GM12878 (cell line): ENCODE data around the gene CACNA2D3. TPM values are rescaled to one million over a fixed set of nuclear protein-coding genes. Genes with fewer than 3 reads are reported as not detected.

Source experiments
- ATAC-seq: fragments of 200-7000 bp; cut with Tn5 transposase; 3 replicates; pipeline ENCODE4 v1.9.1; 2020; ENCODE audit warnings: mild to moderate bottlenecking, moderate library complexity
- BruUV-seq: library from RNA; stranded (reverse); fragments of 400-500 nt; replicated peaks from 2 replicates; lab custom pipeline; 2021; lab: Mats Ljungman, UMichigan
- CTCF ChIA-PET: fragments of 300-600 bp; sonication (Branson Sonifier 250); formaldehyde crosslinking; extraction: SDS; loops from one replicate; lab custom pipeline; 2021; ENCODE audit warnings: inconsistent platforms; lab: Yijun Ruan, JAX
- POLR2A ChIA-PET: fragments of 350-600 bp; formaldehyde crosslinking; extraction: SDS; loops from one replicate; lab custom pipeline; 2021; ENCODE audit warnings: inconsistent platforms; lab: Charles Lee
- RAD21 ChIA-PET: fragments of 300-600 bp; sonication (Branson Sonifier 250); formaldehyde crosslinking; loops from one replicate; lab custom pipeline; 2023; ENCODE audit warnings: antibody characterized with exemption; ENCODE audit not compliant: unreplicated experiment; lab: Charles Lee
- SMC1A ChIA-PET: fragments of 300-600 bp; sonication (Branson Sonifier 250); formaldehyde crosslinking; loops from one replicate; lab custom pipeline; 2023; ENCODE audit not compliant: unreplicated experiment, uncharacterized antibody; lab: Charles Lee
- DNase-seq: peaks from one replicate; pipeline ENCODE4 v3.0.0-alpha.2; 2011; ENCODE audit warnings: low read depth, low spot score
- FAIRE-seq: peaks from 3 replicates; lab custom pipeline; 2011; peaks lifted over from hg19 to GRCh38; lab: Jason Lieb, UNC
- H2AFZ ChIP-seq: 2 replicates; pipeline ENCODE4 v1.6.0; 2011; ENCODE audit warnings: low read depth, low read length, control low read depth; ENCODE audit not compliant: control insufficient read depth
- H3K27ac ChIP-seq: 2 replicates; pipeline ENCODE4 v1.5.1; 2011; ENCODE audit warnings: control low read depth; ENCODE audit not compliant: control insufficient read depth, insufficient read depth
- H3K27me3 ChIP-seq, 2 experiments: replicated peaks in 1 of 2; 2 replicates each; pipeline versions ENCODE4 v1.6.0 to v1.6.1; 2011; ENCODE audit warnings: low read length in 1 of 2; ENCODE audit not compliant: control insufficient read depth in 2 of 2, insufficient read depth in 2 of 2
- H3K36me3 ChIP-seq, 2 experiments: 2 replicates each; pipeline ENCODE4 v1.5.1; 2011; ENCODE audit warnings: low read length in 1 of 2; ENCODE audit not compliant: control insufficient read depth in 2 of 2, insufficient read depth in 2 of 2
- H3K4me1 ChIP-seq: 2 replicates; pipeline ENCODE4 v1.6.1; 2011; ENCODE audit warnings: mild to moderate bottlenecking, low read length, moderate library complexity, mixed read lengths; ENCODE audit not compliant: control insufficient read depth, insufficient read depth
- H3K4me2 ChIP-seq: 2 replicates; pipeline ENCODE4 v1.6.0; 2011; ENCODE audit warnings: control low read depth; ENCODE audit not compliant: control insufficient read depth, insufficient read depth
- H3K4me3 ChIP-seq: fragments of 200-600 bp; sonication (generic); 2 replicates; pipeline ENCODE4 v1.5.1; 2016
- H3K79me2 ChIP-seq: 2 replicates; pipeline ENCODE4 v1.6.0; 2011; ENCODE audit warnings: low read length; ENCODE audit not compliant: control insufficient read depth, insufficient read depth
- H3K9ac ChIP-seq: 2 replicates; pipeline ENCODE4 v1.8.0; 2011; ENCODE audit warnings: low read length, control low read depth, mixed read lengths; ENCODE audit not compliant: control insufficient read depth, insufficient read depth
- H3K9me3 ChIP-seq: replicated peaks from 3 replicates; pipeline ENCODE4 v1.5.1; 2011; ENCODE audit warnings: mild to moderate bottlenecking, low read length; ENCODE audit not compliant: control insufficient read depth, insufficient read depth
- H4K20me1 ChIP-seq: 2 replicates; pipeline ENCODE4 v1.6.0; 2011; ENCODE audit not compliant: control insufficient read depth, insufficient read depth
- ATF7 ChIP-seq: fragments of 450-650 bp; IDR thresholded peaks from 2 replicates; pipeline ENCODE4 v1.6.1; 2016; ENCODE audit warnings: low read depth, mild to moderate bottlenecking
- BCL3 ChIP-seq: IDR thresholded peaks from 2 replicates; pipeline ENCODE4 v1.6.1; 2011; ENCODE audit warnings: borderline replicate concordance, low read depth, mild to moderate bottlenecking, moderate library complexity, low read length; ENCODE audit not compliant: insufficient read depth, poor library complexity, severe bottlenecking
- BMI1 ChIP-seq: fragments of 450-650 bp; IDR thresholded peaks from 2 replicates; pipeline ENCODE4 v1.6.1; 2016; ENCODE audit warnings: mild to moderate bottlenecking, moderate library complexity, borderline replicate concordance
- CHD4 ChIP-seq: fragments of 200-600 bp; sonication (generic); IDR thresholded peaks from 2 replicates; pipeline ENCODE4 v1.6.1; 2016; ENCODE audit warnings: mild to moderate bottlenecking
- ELK1 ChIP-seq: IDR thresholded peaks from 2 replicates; pipeline ENCODE4 v1.6.1; 2012; ENCODE audit warnings: low read depth, low read length, improper control_type of control experiment
- FOS ChIP-seq: IDR thresholded peaks from 3 replicates; pipeline ENCODE4 v1.6.1; 2011; ENCODE audit warnings: borderline replicate concordance; ENCODE audit not compliant: insufficient read length; ENCODE audit errors: extremely low read depth
- FOXM1 ChIP-seq: IDR thresholded peaks from 2 replicates; pipeline ENCODE4 v1.6.1; 2012; ENCODE audit warnings: low read depth, mild to moderate bottlenecking, inconsistent platforms, low read length, moderate library complexity
- HDGF ChIP-seq: fragments of 450-650 bp; IDR thresholded peaks from 2 replicates; pipeline ENCODE4 v1.6.1; 2016; ENCODE audit warnings: antibody characterized with exemption
- IRF3 ChIP-seq: fragments of 450-650 bp; IDR thresholded peaks from 2 replicates; pipeline ENCODE4 v1.6.1; 2014; ENCODE audit warnings: mild to moderate bottlenecking
- IRF4 ChIP-seq: IDR thresholded peaks from 2 replicates; pipeline ENCODE4 v1.6.1; 2011; ENCODE audit warnings: low read depth, low read length
- KDM1A ChIP-seq: fragments of 200-600 bp; sonication (generic); IDR thresholded peaks from 2 replicates; pipeline ENCODE4 v1.6.1; 2016; ENCODE audit warnings: borderline replicate concordance
- MYC ChIP-seq: IDR thresholded peaks from 2 replicates; pipeline ENCODE4 v1.6.1; 2011; ENCODE audit warnings: mild to moderate bottlenecking, low read length, moderate library complexity, inconsistent platforms; ENCODE audit not compliant: insufficient read depth, insufficient replicate concordance, insufficient read length, severe bottlenecking
- NFXL1 ChIP-seq: fragments of 450-650 bp; IDR thresholded peaks from 2 replicates; pipeline ENCODE4 v1.6.1; 2017; ENCODE audit warnings: antibody characterized with exemption, mild to moderate bottlenecking, borderline replicate concordance
- SIX5 ChIP-seq: IDR thresholded peaks from 2 replicates; pipeline ENCODE4 v1.6.1; 2011; ENCODE audit warnings: mild to moderate bottlenecking, low read depth, low read length, moderate library complexity; ENCODE audit not compliant: severe bottlenecking
- SMARCA5 ChIP-seq: fragments of 450-650 bp; IDR thresholded peaks from 2 replicates; pipeline ENCODE4 v1.6.1; 2017; ENCODE audit warnings: mild to moderate bottlenecking
- ZBTB11 ChIP-seq: fragments of 450-650 bp; formaldehyde crosslinking; IDR thresholded peaks from 2 replicates; pipeline ENCODE4 v1.5.0; 2022; ENCODE audit warnings: mild to moderate bottlenecking, missing genetic modification characterization
- ZNF207 ChIP-seq: fragments of 450-650 bp; IDR thresholded peaks from 2 replicates; pipeline ENCODE4 v1.6.1; 2014; ENCODE audit warnings: antibody characterized with exemption, mild to moderate bottlenecking, borderline replicate concordance
- in situ Hi-C: fragments of 300-500 bp; cut with MboI; formaldehyde crosslinking; loops from 9 replicates; pipeline ENCODE4 v1.14.3; 2018; ENCODE audit warnings: mixed read lengths
- intact Hi-C: fragments of 100-400 bp; cut with micrococcal nuclease; formaldehyde crosslinking; loops from one replicate; pipeline ENCODE4 v1.14.2; 2022; ENCODE audit not compliant: unreplicated experiment
- polyA plus RNA-seq, 11 experiments: library from polyadenylated mRNA; depleted of rRNA in 4 of 11; unstranded in 6 of 11; stranded (reverse) in 5 of 11; fragments of >200 nt; fragmentation: Nextera tagmentation in 4 of 11; fragmentation: Illumina TruSeq in 1 of 11; extraction: Ambion mirVana in 4 of 11; extraction: Trizol in 1 of 11; gene quantifications; 1 replicate in 1 of 11; 2 replicates in 10 of 11; pipeline versions ENCODE4 v1.2.1 to v1.2.3, GENCODE V29; 2011 to 2016; ENCODE audit warnings: inconsistent platforms in 2 of 11, missing spikeins in 2 of 11, low read depth in 1 of 11
- total RNA-seq, 4 experiments: library from RNA; depleted of rRNA in 3 of 4; stranded (reverse); fragments of >200 nt in 3 of 4; fragmentation: Illumina TruSeq in 1 of 4; extraction: Trizol in 1 of 4; gene quantifications; 2 replicates each; pipeline versions ENCODE4 v1.2.1 to v1.2.3, GENCODE V29; 2013 to 2021

The CACNA2D3 gene
- total and polyA plus RNA-seq, 10 of the 15 experiments (the other 5 are each of a cell fraction or from before 2014, with no cell fraction given) = not detected

GRCh38 chr3:54476891-54477290 is 354.5 kb downstream of the CACNA2D3 start:
- CTCF ChIA-PET = no interaction called here
- Histone ChIP-seq H3K4me1 (no peaks in the 10 kb centered on the region), H3K4me3 (no peak overlapping the region), H3K9me3 (no peaks in the 10 kb centered on the region), H3K27ac (no peak overlapping the region), H3K36me3 (no peaks in the 10 kb centered on the region), H3K9ac (no peak overlapping the region), H2AFZ (no peak overlapping the region), H3K79me2 (no peaks in the 10 kb centered on the region), H3K4me2 (no peak overlapping the region), H3K27me3 (no peaks in the 10 kb centered on the region), H4K20me1 (no peaks in the 10 kb centered on the region)
- ATAC-seq (no peak), FAIRE-seq (no peak), DNase-seq (no peak)
- POLR2A ChIA-PET = no interaction called here
- RAD21 ChIA-PET = no interaction called here
- SMC1A ChIA-PET = no interaction called here
- intact Hi-C loops = no loop called here
- in situ Hi-C loops = no loop called here
- no TSS peak for BruUV-seq
- TF ChIP-seq IRF4 = no peak
- TF ChIP-seq IRF3 = no peak
- TF ChIP-seq CHD4 = no peak
- TF ChIP-seq KDM1A = no peak
- TF ChIP-seq MYC = no peak
- no peak for TF ChIP-seq HDGF
- TF ChIP-seq ZNF207 = no peak
- no peak for TF ChIP-seq ZBTB11 (CRISPR knock-in tag)
- no peak for TF ChIP-seq SIX5
- TF ChIP-seq ATF7 = no peak
- TF ChIP-seq ELK1 = no peak
- no peak for TF ChIP-seq FOS
- no peak for TF ChIP-seq SMARCA5
- no peak for TF ChIP-seq BCL3
- no peak for TF ChIP-seq FOXM1
- TF ChIP-seq NFXL1 = no peak
- no peak for TF ChIP-seq BMI1
